GM12801 (cell line): Measurements from ENCODE around the gene SMPD3.

Experiments
- CTCF ChIP-seq: IDR thresholded peaks from one replicate; pipeline ENCODE4 v1.5.1; 2011; ENCODE audit warnings: control low read depth; ENCODE audit not compliant: insufficient read length; ENCODE audit errors: extremely low read depth

Gene SMPD3

GRCh38 chr16:68373528-68374245, 74.6 kb downstream of the SMPD3 start:
- no peak for TF ChIP-seq CTCF

DNA sequence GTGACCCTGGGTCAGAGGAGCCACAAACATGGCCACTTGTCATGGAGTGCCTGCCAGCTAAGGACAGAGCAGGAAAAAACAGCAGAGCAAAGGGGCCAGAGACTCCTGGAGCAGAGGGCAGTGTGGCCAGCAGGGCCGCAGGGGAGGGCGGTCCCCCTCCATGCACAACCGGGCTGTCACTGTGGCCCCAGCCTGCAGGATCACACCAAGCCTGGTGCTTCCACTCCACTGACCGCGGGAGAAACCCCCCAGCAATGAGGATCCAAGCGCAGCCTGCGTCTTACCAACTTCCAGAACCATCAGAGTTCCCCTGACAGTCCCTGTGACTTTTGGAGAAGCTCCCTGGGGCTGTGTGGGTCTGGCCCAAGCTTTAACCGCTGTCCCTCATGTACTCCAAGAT, 75.5 kb downstream of the SMPD3 start:
- no peak for TF ChIP-seq CTCF

DNA sequence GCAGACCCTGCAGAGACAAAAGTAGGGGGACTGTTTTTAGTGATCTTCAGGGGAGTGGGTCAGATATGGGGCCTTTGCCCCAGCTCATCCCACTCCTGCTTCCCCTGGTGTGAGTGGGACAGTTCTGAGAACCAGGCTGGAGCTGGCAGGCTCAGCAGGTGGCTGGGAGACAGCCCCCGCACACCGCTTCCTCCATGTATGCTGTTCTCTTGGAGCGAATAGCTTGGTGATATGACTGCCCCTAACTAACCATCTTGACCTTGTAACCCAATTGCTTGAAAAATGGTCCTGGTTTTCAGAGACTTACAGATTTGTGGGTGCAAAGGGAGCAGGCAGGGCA, 76.0 kb downstream of the SMPD3 start:
- no peak for TF ChIP-seq CTCF

DNA sequence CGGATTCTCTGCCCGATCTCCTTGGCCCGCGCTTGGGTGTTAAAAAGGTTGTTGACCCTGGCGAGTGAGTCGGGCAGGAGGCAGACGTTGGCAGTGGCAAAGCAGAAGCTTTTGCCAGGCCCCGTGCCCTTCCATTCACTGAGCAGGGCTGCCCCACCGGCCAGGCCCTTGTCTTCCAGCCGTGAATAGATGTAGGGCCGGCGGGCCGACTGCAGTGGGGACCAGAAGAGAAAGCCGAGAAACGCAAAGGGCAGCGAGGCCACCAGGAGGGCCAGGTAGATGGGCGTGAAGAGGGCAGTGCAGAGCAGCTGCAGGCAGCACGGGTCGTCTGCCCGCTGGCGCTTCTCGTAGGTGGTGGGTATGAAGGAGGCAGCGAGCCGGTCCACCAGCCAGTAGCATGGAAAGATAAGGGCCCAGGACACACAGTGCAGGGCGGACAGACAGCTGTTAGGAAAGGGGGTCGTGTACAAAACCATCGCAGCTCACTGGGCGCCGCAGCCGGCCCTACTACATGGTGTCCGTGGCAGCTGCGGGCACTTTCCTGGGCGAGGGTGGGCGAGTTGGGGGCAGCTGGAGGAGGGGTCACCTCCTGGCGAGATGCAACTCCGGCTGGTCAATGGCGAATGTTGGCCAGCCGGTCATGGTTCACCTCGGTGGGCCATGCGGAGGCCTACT, 76.5 kb downstream of the SMPD3 start:
- TF ChIP-seq CTCF = no peak

DNA sequence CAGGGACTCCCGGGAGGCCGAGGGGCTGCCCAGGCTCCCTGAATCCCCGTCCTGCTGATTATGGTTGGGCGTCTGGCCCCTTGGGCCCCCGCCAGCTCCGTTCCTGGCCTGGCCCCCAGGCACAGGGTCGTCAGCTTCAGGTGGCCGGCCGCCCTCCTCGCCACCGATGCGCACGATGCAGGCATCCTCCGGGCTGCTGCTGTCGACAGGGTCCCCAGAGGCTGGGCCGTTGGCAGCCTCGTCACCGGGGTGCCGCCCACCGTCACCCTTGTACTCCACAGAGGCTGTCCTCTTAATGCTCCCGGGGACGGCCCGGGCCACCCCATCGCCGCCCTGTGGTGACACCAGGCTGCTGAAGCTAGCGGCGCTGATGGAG, 77.0 kb downstream of the SMPD3 start:
- no peak for TF ChIP-seq CTCF

DNA sequence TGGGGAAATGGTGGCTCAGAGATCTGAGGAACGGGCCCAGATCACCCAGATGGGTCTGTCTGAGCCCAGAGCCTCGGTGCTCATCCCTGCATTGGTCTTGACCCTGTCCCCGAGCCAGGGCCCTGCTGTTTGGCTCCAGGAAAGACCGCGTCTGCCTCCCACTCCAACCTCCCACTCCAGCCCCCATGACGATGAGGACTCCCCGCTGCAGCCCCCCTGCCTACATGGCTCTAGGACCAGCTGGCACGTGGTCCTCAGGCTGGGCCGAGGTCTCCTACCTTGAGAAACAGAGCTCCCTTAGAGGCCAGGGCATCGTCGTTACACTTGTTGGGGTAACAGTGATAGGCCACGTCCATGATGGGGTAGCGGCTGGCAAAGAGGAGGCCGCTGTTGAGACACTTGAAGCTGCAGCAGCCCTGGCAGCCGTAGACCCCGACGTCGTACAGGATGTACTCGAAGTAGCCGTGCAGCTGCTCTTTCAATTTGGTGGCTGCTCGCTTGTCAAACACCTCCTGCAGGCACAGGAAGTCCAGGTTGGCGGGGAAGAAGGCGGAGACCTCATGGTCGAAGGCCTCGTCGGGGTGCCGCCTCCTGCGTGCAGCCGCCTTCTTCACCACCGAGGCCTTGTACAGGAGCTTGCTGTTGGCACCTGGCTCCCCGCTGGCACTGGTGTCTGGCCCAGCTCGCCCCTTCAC, 77.6 kb downstream of the SMPD3 start:
- TF ChIP-seq CTCF = no peak

GRCh38 chr16:68369697-68370580, 78.4 kb downstream of the SMPD3 start:
- TF ChIP-seq CTCF = no peak
